HAP-1 (cell line): Measurements from ENCODE around the gene ZNF792.
"Not testable (repeated sequence)": the region's sequence is repeated elsewhere in the genome, so short reads cannot be mapped to it uniquely, and the experiment has no call there.

ENCODE experiments used
- DNase-seq, 2 experiments: peaks; one replicate each; pipeline ENCODE4 v3.0.0-alpha.2; 2016 to 2020; ENCODE audit warnings: low spot score in 2 of 2
- H3K27me3 ChIP-seq: fragments of 250-450 bp; sonication (Bioruptor Pico); 2 replicates; pipeline ENCODE4 v1.5.1; 2020; ENCODE audit warnings: low read depth, mild to moderate bottlenecking, moderate library complexity
- H3K36me3 ChIP-seq: fragments of 250-450 bp; sonication (Bioruptor Pico); replicated peaks from 2 replicates; pipeline ENCODE4 v1.5.1; 2020; ENCODE audit warnings: mild to moderate bottlenecking
- H3K4me1 ChIP-seq: fragments of 250-450 bp; sonication (Bioruptor Pico); 2 replicates; pipeline ENCODE4 v1.5.1; 2020; ENCODE audit warnings: mild to moderate bottlenecking
- H3K4me3 ChIP-seq: fragments of 250-450 bp; sonication (Bioruptor Pico); 2 replicates; pipeline ENCODE4 v1.5.1; 2020; ENCODE audit warnings: mild to moderate bottlenecking, moderate library complexity
- H3K9me3 ChIP-seq: fragments of 250-450 bp; sonication (Bioruptor Pico); 2 replicates; pipeline ENCODE4 v1.5.1; 2020; ENCODE audit warnings: mild to moderate bottlenecking, moderate library complexity
- in situ Hi-C: fragments of 300-500 bp; cut with MboI; formaldehyde crosslinking; loops from 3 replicates; pipeline ENCODE4 v1.14.3; 2020; ENCODE audit warnings: low sequenced_read_pairs, inconsistent platforms, mixed read lengths

The ZNF792 gene

GRCh38 chr19:34943861-34944573, 20.0 kb downstream of the ZNF792 start:
- Histone ChIP-seq H3K4me1 (no peaks in the 10 kb centered on the region), H3K27me3 (no peaks in the 10 kb centered on the region), H3K4me3 (no peak overlapping the region), H3K36me3 (peaks cover 16% of the 10 kb centered on the region), H3K9me3 (peaks cover 7% of the 10 kb centered on the region)
- in situ Hi-C loops, result no loop called here
- no peak for DNase-seq

DNA sequence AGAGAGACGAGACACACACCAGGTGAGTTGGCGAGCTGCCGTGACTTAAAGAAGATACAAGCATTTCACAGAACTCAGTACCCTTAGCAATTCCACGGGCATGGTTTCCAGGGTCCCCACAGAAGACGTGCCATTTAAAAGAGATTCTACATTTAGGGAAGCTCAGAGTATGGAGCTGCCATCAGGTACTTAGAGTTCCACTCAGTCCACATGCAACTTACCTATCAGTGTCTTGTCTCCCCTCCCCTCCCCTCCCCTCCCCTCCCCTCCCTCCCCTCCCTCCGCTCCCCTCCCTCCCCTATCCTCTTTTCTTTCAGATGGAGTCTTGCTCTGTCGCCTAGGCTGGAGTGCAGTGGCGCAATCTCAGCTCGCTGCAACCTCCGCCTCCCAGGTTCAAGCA, 25.1 kb downstream of the ZNF792 start:
- DNase-seq, result no peak
- Histone ChIP-seq H3K27me3 (no peaks in the 10 kb centered on the region), H3K4me3 (no peak overlapping the region), H3K36me3 (peaks cover 24% of the 10 kb centered on the region), H3K4me1 (no peaks in the 10 kb centered on the region), H3K9me3 (peaks cover 5% of the 10 kb centered on the region; the same call in 1 of the 2 replicates)
- in situ Hi-C loops, result no loop called here

GRCh38 chr19:34936184-34936583, 27.8 kb downstream of the ZNF792 start:
- Histone ChIP-seq H3K4me3 (no peak overlapping the region), H3K4me1 (no peaks in the 10 kb centered on the region), H3K27me3 (no peaks in the 10 kb centered on the region), H3K9me3 (no peaks in the 10 kb centered on the region; the same call in 1 of the 2 replicates), H3K36me3 (peaks cover 26% of the 10 kb centered on the region)
- in situ Hi-C loops, result no loop called here
- DNase-seq, result no peak

GRCh38 chr19:34932494-34932893, 31.5 kb downstream of the ZNF792 start:
- Histone ChIP-seq H3K9me3 (no peaks in the 10 kb centered on the region), H3K4me1 (no peaks in the 10 kb centered on the region), H3K36me3 (peaks cover 26% of the 10 kb centered on the region), H3K4me3 (no peak overlapping the region), H3K27me3 (no peaks in the 10 kb centered on the region)
- in situ Hi-C loops, result no loop called here
- no peak for DNase-seq

DNA sequence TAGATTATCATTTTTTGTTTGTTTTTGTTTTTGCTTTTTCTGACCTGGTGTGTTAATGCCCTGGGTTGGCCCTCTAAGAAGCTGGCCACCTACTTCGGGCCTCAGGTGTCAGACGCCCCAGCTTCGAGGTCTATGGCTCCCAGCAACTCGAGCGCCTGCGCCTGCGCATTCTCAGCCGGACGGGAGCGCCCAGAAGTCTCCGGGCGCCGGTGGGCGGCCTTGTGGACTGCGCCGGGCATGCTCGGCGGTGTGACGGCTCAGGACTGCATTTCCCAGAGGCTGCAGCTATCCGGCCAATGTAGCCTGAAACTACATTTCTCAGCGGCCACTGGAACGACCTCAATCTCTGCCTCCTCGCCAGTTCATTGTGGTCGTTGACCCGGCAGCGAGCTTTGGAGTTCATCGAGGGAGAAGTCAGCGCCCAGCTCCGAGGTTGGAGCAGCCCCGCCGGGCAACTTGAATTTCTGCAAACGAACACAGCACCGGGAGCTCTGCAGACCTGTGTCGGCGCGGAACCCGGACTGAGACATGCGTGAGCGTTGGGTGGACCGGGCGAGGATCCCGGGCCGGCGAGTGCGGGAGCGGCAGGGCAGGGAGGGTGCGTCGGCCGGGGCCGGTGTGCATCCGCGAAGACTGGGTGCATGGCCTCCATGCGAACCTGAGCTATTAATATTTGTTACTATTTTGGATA, 37.2 kb downstream of the ZNF792 start, which contains the start of gene ZNF30:
Gene ZNF30 (plus strand): TSS at position 219 of the 691 bp plus-strand sequence. CDS start 3,045 bp downstream, outside the sequence.
- in situ Hi-C loops, result no loop called here

GRCh38 chr19:34926361-34926684, 37.7 kb downstream of the ZNF792 start:
- no peaks in the 10 kb centered on the region for H3K9me3 ChIP-seq
- no peaks in the 10 kb centered on the region for H3K27me3 ChIP-seq
- H3K36me3 ChIP-seq, result no peaks in the 10 kb centered on the region
- peak overlapping the region; percentile 54 for H3K4me3 ChIP-seq
- DNase-seq, result no peak
- peaks cover 4% of the 10 kb centered on the region for H3K4me1 ChIP-seq
- in situ Hi-C loops, result no loop called here

More for the DNA sequence above, 37.2 kb downstream of the ZNF792 start, which contains the start of gene ZNF30:
- Histone ChIP-seq H3K36me3 (no peaks in the 10 kb centered on the region; the same call in 1 of the 2 replicates), H3K9me3 (no peaks in the 10 kb centered on the region), H3K27me3 (no peaks in the 10 kb centered on the region), H3K4me3 (peak within 1 kb of the TSS; percentile 54), H3K4me1 (peaks cover 4% of the 10 kb centered on the region)
- peak; percentile 87 to 92 for DNase-seq

DNA sequence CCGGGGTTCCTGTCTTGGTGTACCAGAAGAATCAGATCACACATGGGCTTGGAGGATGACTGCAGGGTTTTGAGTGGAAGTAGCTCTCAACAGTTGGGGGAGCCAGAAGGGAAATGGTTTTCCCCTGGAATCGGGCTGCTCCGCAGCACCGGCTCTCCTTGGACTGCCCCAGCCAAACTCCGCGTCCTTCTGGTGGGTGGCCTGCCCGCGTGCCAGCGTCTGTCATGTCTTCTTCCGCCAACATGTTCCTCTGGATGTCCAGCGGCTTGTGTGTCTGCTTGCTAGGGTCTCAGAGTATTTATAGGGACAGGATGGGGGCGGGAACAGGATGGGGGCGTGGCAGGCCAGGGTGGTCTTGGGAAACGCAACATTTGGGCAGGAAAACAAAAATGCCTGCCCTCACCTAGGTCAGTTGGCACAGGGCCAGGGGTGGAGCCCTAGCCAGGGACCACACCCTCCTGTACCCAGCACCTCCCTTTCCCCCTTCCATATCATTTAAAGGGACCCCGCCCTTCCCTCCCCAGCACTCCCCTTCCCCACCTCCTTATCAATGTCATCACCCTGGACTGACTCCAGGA, 38.7 kb downstream of the ZNF792 start:
- in situ Hi-C loops, result no loop called here
- no peak for DNase-seq

DNA sequence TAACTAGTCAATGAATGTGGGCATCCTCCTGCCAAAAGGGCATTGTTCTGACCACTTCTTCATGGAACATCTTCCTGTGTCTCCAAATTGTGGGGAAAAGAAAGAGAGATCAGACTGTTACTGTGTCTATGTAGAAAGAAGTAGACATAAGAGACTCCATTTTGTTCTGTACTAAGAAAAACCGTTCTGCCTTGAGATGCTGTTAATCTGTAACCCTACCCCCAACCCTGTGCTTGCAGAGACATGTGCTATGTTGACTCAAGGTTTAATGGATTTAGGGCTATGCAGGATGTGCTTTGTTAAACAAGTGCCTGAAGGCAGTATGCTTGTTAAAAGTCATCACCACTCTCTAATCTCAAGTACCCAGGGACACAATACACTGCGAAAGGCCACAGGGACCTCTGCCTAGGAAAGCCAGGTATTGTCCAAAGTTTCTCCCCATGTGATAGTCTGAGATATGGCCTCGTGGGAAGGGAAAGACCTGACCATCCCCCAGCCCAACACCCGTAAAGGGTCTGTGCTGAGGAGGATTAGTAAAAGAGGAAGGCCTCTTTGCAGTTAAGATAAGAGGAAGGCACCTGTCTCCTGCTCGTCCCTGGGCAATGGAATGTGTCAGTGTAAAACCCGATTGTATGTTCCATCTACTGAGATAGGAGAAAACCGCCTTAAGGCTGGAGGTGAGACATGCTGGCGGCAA, 43.8 kb downstream of the ZNF792 start:
- H3K9me3 ChIP-seq, result peaks cover 10% of the 10 kb centered on the region
- H3K4me3 ChIP-seq, H3K4me1 ChIP-seq, in situ Hi-C loops, H3K27me3 ChIP-seq, H3K36me3 ChIP-seq: not testable (repeated sequence)
- peak; percentile 44 to 64 for DNase-seq

More for the DNA sequence above, 38.7 kb downstream of the ZNF792 start:
- Histone ChIP-seq H3K4me1 (peaks cover 6% of the 10 kb centered on the region), H3K27me3 (no peaks in the 10 kb centered on the region), H3K9me3 (no peaks in the 10 kb centered on the region), H3K4me3 (no peak overlapping the region), H3K36me3 (no peaks in the 10 kb centered on the region)

DNA sequence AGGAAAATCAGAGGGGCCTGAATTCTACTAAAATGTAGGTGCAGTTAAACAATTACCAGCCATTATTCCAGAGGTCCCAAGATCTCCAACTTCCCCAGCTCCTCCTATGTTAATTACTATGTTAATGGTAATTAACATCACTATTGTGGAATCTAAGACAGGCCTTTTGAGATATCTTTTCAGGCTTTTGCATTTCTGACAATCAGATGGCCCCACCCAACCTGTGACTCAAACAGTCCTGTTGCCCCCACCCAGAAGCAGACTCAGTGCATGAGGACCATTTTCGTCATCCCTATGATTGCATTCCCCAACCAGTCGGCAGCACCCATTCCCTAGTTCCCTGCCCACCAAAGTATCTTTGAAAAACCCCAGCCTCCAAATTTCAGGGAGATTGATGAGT, 45.8 kb downstream of the ZNF792 start:
- DNase-seq, result no peak
- H3K4me1 ChIP-seq, result peaks cover 6% of the 10 kb centered on the region
- in situ Hi-C loops, result no loop called here
- H3K27me3 ChIP-seq, result no peaks in the 10 kb centered on the region
- H3K4me3 ChIP-seq, result no peak overlapping the region
- no peaks in the 10 kb centered on the region for H3K36me3 ChIP-seq
- peaks cover 10% of the 10 kb centered on the region for H3K9me3 ChIP-seq

GRCh38 chr19:34917144-34917543, 46.9 kb downstream of the ZNF792 start:
- H3K27me3 ChIP-seq, DNase-seq, H3K4me3 ChIP-seq, in situ Hi-C loops, H3K36me3 ChIP-seq, H3K4me1 ChIP-seq: not testable (repeated sequence)
- H3K9me3 ChIP-seq, result peaks cover 14% of the 10 kb centered on the region

DNA sequence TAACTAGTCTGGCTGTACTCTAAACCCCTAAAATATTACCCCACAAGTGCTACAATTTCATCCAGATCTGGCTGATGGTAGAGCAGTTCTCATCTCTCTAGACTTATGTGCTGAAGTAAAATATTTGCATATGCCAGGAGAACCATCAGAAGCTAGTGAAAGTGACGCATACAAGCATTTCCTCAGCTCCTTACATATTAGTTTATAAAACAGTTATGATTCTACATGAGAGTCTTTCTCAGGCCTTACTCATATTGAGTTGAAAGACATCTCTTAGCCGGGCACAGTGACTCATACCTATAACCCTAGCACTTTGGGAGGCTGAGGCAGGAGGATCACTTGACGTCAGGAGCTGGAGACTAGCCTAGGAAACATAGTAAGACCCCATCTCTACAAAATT, 53.3 kb downstream of the ZNF792 start:
- 0 out of 2 replicates have a peak, but pooled peaks cover 3% of the 10 kb centered on the region for H3K9me3 ChIP-seq
- H3K27me3 ChIP-seq, result no peaks in the 10 kb centered on the region
- no peaks in the 10 kb centered on the region for H3K4me1 ChIP-seq
- no peak for DNase-seq
- in situ Hi-C loops, result no loop called here
- H3K36me3 ChIP-seq, result no peaks in the 10 kb centered on the region
- H3K4me3 ChIP-seq, result no peak overlapping the region
